Kidney (tissue), 14 donors: ENCODE results near the gene GALR1. TPM values are rescaled to one million over a fixed set of nuclear protein-coding genes. Genes with fewer than 3 reads are reported as not detected.

ENCODE experiments used
- DNase-seq, 5 donors: peaks; one replicate each; pipeline ENCODE4 v3.0.0-alpha.2; 2013 to 2020
- FAIRE-seq: peaks from 2 replicates; lab custom pipeline; 2012; peaks lifted over from hg19 to GRCh38; lab: Jason Lieb, UNC
- H3K27ac ChIP-seq, 2 donors: one replicate each; pipeline ENCODE4 v1.7.0; 2013; ENCODE audit warnings: low read depth in 2 of 2, low read length in 2 of 2, inconsistent platforms in 1 of 2
- H3K27me3 ChIP-seq: one replicate; pipeline ENCODE4 v1.7.1; 2013; ENCODE audit warnings: low read length, inconsistent platforms; ENCODE audit not compliant: control insufficient read depth, insufficient read depth
- H3K36me3 ChIP-seq, 3 donors: one replicate each; pipeline versions ENCODE4 v1.7.0 to v1.7.1; 2013; ENCODE audit warnings: low read length in 3 of 3, control low read depth in 1 of 3, inconsistent platforms in 1 of 3; ENCODE audit not compliant: insufficient read depth in 3 of 3, control insufficient read depth in 2 of 3
- H3K4me1 ChIP-seq, 3 donors: one replicate each; pipeline versions ENCODE4 v1.7.0 to v1.7.1; 2013; ENCODE audit warnings: low read length in 3 of 3, inconsistent platforms in 1 of 3, low read depth in 1 of 3; ENCODE audit not compliant: control insufficient read depth in 2 of 3, insufficient read depth in 2 of 3
- H3K4me3 ChIP-seq, 3 donors: one replicate each; pipeline versions ENCODE4 v1.7.0 to v1.8.1; 2013; ENCODE audit warnings: low read length in 3 of 3, control low read depth in 1 of 3, inconsistent platforms in 1 of 3
- H3K9ac ChIP-seq, 3 donors: one replicate each; pipeline versions ENCODE4 v1.7.0 to v1.7.1; 2013; ENCODE audit warnings: low read length in 3 of 3, control low read depth in 1 of 3, inconsistent platforms in 1 of 3
- H3K9me3 ChIP-seq, 3 donors: one replicate each; pipeline versions ENCODE4 v1.7.0 to v1.7.1; 2013; ENCODE audit warnings: low read length in 3 of 3, control low read depth in 1 of 3, inconsistent platforms in 1 of 3; ENCODE audit not compliant: control insufficient read depth in 2 of 3, insufficient read depth in 1 of 3
- intact Hi-C: fragments of 100-400 bp; cut with DNase I; formaldehyde crosslinking; loops from one replicate; pipeline ENCODE4 v1.11.1; 2022
- polyA plus RNA-seq: library from polyadenylated mRNA; stranded (reverse); fragments of 350-450 nt; fragmentation: Illumina TruSeq; extraction: RNeasy Lipid Tissue Mini Kit (QIAGEN cat#74804); gene quantifications from one replicate; pipeline ENCODE4 v1.2.3, GENCODE V29; 2014; ENCODE audit warnings: low read depth, low replicate concordance; ENCODE audit not compliant: insufficient read depth
- total RNA-seq: library from RNA; stranded (reverse); fragmentation: NEBNext Ultra II Directional; extraction: Animal tissue kit (Norgen Biotek cat#: 25700); gene quantifications from one replicate; pipeline ENCODE4 v1.2.1, GENCODE V29; 2021
- TF ChIP-seq, protein P1 (sequence below): IDR thresholded peaks from 3 replicates; pipeline ENCODE4 v1.5.1; 2012; ENCODE audit warnings: mild to moderate bottlenecking, moderate library complexity, borderline replicate concordance; ENCODE audit not compliant: insufficient read depth; ENCODE audit errors: extremely low read depth
- donor health status: control.
- donor health status: control.
- donor health status: control.
- donor health status: control.
- donor health status: control.
- donor health status: DM: yes; HTN: yes; CAD: no.
- donor health status: Normal renal cell carcinoma (clear cell type).

GALR1 gene
- total and polyA plus RNA-seq, 2 donors from 2014 or later: 0.06 TPM; not detected in 1

DNA sequence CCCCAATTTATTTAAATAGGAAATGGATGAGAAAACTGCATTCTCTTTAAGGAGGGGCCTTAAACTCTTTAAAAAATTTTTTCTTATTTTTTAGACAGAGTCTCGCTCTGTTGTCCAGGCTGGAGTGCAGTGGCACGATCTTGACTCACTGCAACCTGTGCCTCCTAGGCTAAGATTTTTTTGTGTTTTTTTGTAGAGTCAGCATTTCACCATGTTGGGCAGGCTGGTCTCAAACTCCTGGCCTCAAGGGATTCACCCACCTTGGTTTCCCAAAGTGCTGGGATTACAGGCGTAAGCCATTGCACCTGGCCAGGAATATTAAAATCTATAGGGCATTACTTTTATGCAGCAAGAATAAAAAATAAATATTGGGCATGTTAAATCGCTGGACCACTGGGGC lies 56.0 kb downstream of the GALR1 start:
- TF ChIP-seq, protein P1, sequence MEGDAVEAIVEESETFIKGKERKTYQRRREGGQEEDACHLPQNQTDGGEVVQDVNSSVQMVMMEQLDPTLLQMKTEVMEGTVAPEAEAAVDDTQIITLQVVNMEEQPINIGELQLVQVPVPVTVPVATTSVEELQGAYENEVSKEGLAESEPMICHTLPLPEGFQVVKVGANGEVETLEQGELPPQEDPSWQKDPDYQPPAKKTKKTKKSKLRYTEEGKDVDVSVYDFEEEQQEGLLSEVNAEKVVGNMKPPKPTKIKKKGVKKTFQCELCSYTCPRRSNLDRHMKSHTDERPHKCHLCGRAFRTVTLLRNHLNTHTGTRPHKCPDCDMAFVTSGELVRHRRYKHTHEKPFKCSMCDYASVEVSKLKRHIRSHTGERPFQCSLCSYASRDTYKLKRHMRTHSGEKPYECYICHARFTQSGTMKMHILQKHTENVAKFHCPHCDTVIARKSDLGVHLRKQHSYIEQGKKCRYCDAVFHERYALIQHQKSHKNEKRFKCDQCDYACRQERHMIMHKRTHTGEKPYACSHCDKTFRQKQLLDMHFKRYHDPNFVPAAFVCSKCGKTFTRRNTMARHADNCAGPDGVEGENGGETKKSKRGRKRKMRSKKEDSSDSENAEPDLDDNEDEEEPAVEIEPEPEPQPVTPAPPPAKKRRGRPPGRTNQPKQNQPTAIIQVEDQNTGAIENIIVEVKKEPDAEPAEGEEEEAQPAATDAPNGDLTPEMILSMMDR: no peak
- intact Hi-C loops: no loop called here
- Histone ChIP-seq H3K9ac (no peak overlapping the region), H3K36me3 (no peaks in the 10 kb centered on the region), H3K27ac (no peak overlapping the region), H3K9me3 (no peaks in the 10 kb centered on the region), H3K27me3 (no peaks in the 10 kb centered on the region), H3K4me1 (no peaks in the 10 kb centered on the region), H3K4me3 (no peak overlapping the region)
- DNase-seq (no peak), FAIRE-seq (no peak)

DNA sequence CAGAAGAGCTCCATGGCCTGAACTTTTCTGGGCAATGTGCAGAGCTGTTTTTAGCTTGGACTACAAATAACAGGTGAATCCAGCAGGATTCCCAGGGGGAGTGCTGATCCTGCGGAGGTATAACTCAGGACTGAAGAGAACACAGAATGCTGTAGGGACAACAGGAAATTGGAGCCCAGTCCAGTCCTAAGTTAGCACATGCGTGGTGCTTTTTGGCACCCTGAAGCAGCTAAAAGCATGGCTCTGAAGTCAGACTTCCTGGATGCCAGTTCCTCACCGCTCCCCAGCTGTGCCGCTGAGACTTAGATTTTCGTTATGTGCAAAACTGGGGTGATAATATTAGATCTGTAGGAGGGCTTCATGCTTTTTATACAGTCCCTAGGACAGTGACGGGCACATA lies 58.6 kb downstream of the GALR1 start:
- Histone ChIP-seq H3K36me3 (no peaks in the 10 kb centered on the region), H3K9ac (no peak overlapping the region), H3K27me3 (no peaks in the 10 kb centered on the region), H3K27ac (no peak overlapping the region), H3K9me3 (no peaks in the 10 kb centered on the region), H3K4me3 (no peak overlapping the region), H3K4me1 (no peaks in the 10 kb centered on the region)
- no peak for FAIRE-seq
- TF ChIP-seq, protein P1: no peak
- intact Hi-C loops: no loop called here
- DNase-seq: no peak

DNA sequence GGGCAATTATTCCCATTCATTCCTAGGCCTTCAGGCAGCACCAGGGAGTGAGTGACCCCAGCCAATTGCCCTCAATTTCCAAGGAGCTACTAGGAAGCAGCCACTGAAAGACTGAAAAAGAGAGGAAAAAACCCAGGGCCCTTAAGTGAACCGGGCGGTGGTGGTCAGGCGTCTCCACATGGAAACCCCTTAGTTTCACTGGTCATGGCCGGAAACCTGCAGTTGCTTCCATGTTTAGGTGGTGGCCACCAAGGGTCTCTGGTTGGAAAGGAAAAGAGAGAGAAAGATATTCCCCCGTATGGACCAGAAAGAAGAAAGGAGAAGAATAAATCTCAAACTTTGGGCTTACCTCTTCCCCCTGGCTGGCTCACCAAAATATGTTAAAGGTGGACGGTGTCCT lies 64.9 kb downstream of the GALR1 start:
- intact Hi-C loops: no loop called here
- H3K4me3 ChIP-seq: no peak overlapping the region
- no peaks in the 10 kb centered on the region for H3K4me1 ChIP-seq
- no peaks in the 10 kb centered on the region for H3K36me3 ChIP-seq
- no peaks in the 10 kb centered on the region for H3K27me3 ChIP-seq
- TF ChIP-seq, protein P1: no peak
- no peak for FAIRE-seq
- H3K9me3 ChIP-seq: no peaks in the 10 kb centered on the region
- peak in 1 of 5 donors; percentile 54 for DNase-seq
- no peak overlapping the region for H3K27ac ChIP-seq
- no peak overlapping the region for H3K9ac ChIP-seq

DNA sequence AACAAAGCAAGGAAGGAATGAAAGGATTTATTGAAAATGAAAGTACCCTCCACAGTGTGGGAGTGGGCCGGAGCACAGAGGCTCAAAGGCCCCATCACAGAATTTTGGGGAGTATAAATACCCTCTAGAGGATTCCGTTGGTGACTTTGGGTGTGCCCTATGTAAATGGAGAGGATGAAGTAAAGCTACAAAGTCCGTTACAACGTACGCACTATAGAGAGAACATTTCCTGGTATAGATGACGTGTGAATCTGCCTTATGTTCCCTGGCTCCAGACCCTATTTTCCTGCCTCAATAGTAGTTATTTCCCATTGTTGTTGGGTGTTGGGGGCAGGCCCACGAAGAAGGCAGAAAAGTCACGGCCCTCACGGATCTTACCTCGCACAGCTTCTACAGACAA lies 65.3 kb downstream of the GALR1 start:
- H3K4me1 ChIP-seq: no peaks in the 10 kb centered on the region
- intact Hi-C loops: no loop called here
- H3K27me3 ChIP-seq: no peaks in the 10 kb centered on the region
- no peaks in the 10 kb centered on the region for H3K36me3 ChIP-seq
- no peak overlapping the region for H3K9ac ChIP-seq
- TF ChIP-seq, protein P1: no peak
- FAIRE-seq (no peak), DNase-seq (no peak)
- no peaks in the 10 kb centered on the region for H3K9me3 ChIP-seq
- no peak overlapping the region for H3K27ac ChIP-seq
- H3K4me3 ChIP-seq: no peak overlapping the region
